Measurements from ENCODE around the gene GGTLC1. TPM values are rescaled to one million over a fixed set of nuclear protein-coding genes. Genes with fewer than 3 reads are reported as not detected.

Gene GGTLC1
- total and polyA plus RNA-seq, 2 of the 8 experiments (the other 6 are each of a cell fraction or from before 2014, with no cell fraction given) = not detected

GRCh38 chr20:23970049-23970448 is 18.5 kb downstream of the GGTLC1 start:
- POLR2A ChIA-PET (ENCODE audit: partially characterized antibody) = no interaction called here
- TF ChIP-seq KDM4A (IDR thresholded peaks at IDR 0.05; ENCODE audit: low read depth, low read length, severe bottlenecking) = no peak
- no peak for TF ChIP-seq RAD21 (IDR thresholded peaks at IDR 0.05 in 1 of 2, conservative IDR thresholded peaks at IDR 0.05 in 1 of 2; ENCODE audit: low read depth in 2 of 2, low read length in 2 of 2)
- no peak for TF ChIP-seq SIN3A (conservative IDR thresholded peaks at IDR 0.05 in 1 of 2, IDR thresholded peaks at IDR 0.05 in 1 of 2; ENCODE audit: low read depth in 1 of 2, low read length in 2 of 2)
- no peak for TF ChIP-seq SP1 (IDR thresholded peaks at IDR 0.05; ENCODE audit: low read depth, low read length)
- TF ChIP-seq RNF2 (IDR thresholded peaks at IDR 0.05; ENCODE audit: borderline replicate concordance, low read depth, low read length, missing control alignments, poor library complexity, severe bottlenecking) = no peak
- TF ChIP-seq TBP (IDR thresholded peaks at IDR 0.05; ENCODE audit: low read depth, low read length) = no peak
- no peak for TF ChIP-seq MAX (IDR thresholded peaks at IDR 0.05)
- TF ChIP-seq, protein P1, sequence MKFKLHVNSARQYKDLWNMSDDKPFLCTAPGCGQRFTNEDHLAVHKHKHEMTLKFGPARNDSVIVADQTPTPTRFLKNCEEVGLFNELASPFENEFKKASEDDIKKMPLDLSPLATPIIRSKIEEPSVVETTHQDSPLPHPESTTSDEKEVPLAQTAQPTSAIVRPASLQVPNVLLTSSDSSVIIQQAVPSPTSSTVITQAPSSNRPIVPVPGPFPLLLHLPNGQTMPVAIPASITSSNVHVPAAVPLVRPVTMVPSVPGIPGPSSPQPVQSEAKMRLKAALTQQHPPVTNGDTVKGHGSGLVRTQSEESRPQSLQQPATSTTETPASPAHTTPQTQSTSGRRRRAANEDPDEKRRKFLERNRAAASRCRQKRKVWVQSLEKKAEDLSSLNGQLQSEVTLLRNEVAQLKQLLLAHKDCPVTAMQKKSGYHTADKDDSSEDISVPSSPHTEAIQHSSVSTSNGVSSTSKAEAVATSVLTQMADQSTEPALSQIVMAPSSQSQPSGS (IDR thresholded peaks at IDR 0.05; ENCODE audit: low read length) = no peak
- TF ChIP-seq CEBPB (IDR thresholded peaks at IDR 0.05; ENCODE audit: low read depth, low read length) = no peak
- TF ChIP-seq GTF2F1 (IDR thresholded peaks at IDR 0.05; ENCODE audit: borderline replicate concordance, low read depth, low read length) = no peak
- TF ChIP-seq NANOG (IDR thresholded peaks at IDR 0.05; ENCODE audit: insufficient read depth, low read depth, low read length, poor library complexity, severe bottlenecking) = no peak

More at GRCh38 chr20:23970049-23970448, 18.5 kb downstream of the GGTLC1 start:
- no peak overlapping the region for H2AK5ac ChIP-seq (ENCODE audit: low read depth, low read length)
- no peak overlapping the region for H3K4me3 ChIP-seq (ENCODE audit: extremely low read depth in 1 of 4, insufficient read depth in 2 of 4, low read depth in 3 of 4, low read length in 4 of 4)
- no peak overlapping the region for H3K14ac ChIP-seq (ENCODE audit: insufficient read length)
- H3K27me3 ChIP-seq (replicated peaks in 1 of 4; ENCODE audit: control insufficient read depth in 3 of 4, extremely low read depth in 1 of 4, insufficient read depth in 3 of 4, low read length in 3 of 4) = no peaks in the 10 kb centered on the region; a peak in 1 of 7 replicates
- DNase-seq (ENCODE audit: low read depth in 1 of 2, low spot score in 2 of 2) (peak in 1 of 2 experiments; percentile 22), FAIRE-seq (no peak)
- H3K18ac ChIP-seq (ENCODE audit: extremely low read depth, low read length) = no peak overlapping the region
- no peak overlapping the region for H3K9ac ChIP-seq (replicated peaks in 1 of 4; ENCODE audit: extremely low read depth in 1 of 4, low read depth in 3 of 4, low read length in 3 of 4)
- no peak overlapping the region for H3K4ac ChIP-seq (replicated peaks; ENCODE audit: insufficient read length, low read depth, low read length)
- H4K20me1 ChIP-seq (replicated peaks in 1 of 2; ENCODE audit: control insufficient read depth in 1 of 2, insufficient read depth in 2 of 2, low read length in 2 of 2) = no peaks in the 10 kb centered on the region
- no peaks in the 10 kb centered on the region for H3K79me2 ChIP-seq (ENCODE audit: control insufficient read depth in 1 of 2, insufficient read depth in 2 of 2, low read length in 2 of 2)
- H3K23me2 ChIP-seq (ENCODE audit: low read depth, low read length) = no peaks in the 10 kb centered on the region; the same call in 1 of the 2 replicates
- H3K9me3 ChIP-seq (ENCODE audit: insufficient read depth in 2 of 2, low read depth in 1 of 2, low read length in 1 of 2) = peaks cover 7 to 9% of the 10 kb centered on the region in 2 experiments; a peak in 2 of 4 replicates
- H2BK12ac ChIP-seq (ENCODE audit: low read depth, low read length) = no peak overlapping the region
- no peak overlapping the region for H3K27ac ChIP-seq (ENCODE audit: low read depth, low read length)
- H3K4me2 ChIP-seq (ENCODE audit: insufficient read depth in 1 of 2, low read depth in 2 of 2, low read length in 2 of 2) = no peak overlapping the region
- no peak overlapping the region for H4K5ac ChIP-seq (ENCODE audit: insufficient read length, low read depth, low read length)
- no peak overlapping the region for H2BK120ac ChIP-seq (replicated peaks; ENCODE audit: low read depth, low read length)
- no peak overlapping the region for H3K56ac ChIP-seq (replicated peaks; ENCODE audit: insufficient read length, low read depth, low read length)
- H2BK20ac ChIP-seq (ENCODE audit: low read length) = no peak overlapping the region
- H3K4me1 ChIP-seq (replicated peaks in 1 of 4; ENCODE audit: control insufficient read depth in 3 of 4, insufficient read depth in 4 of 4, low read length in 3 of 4) = peaks cover 0 to 2% (median 1%) of the 10 kb centered on the region in 4 experiments; a peak in 2 of 7 replicates
- 93% methylated on average over 1 of the region's 1 CpG; no CpG with 5 or more reads in 1 of the 2 experiments for WGBS, 2 experiments (ENCODE audit: extremely low coverage in 1 of 2, insufficient coverage in 1 of 2, insufficient read length in 1 of 2, insufficient replicate concordance in 2 of 2, low coverage in 1 of 2, low lambda C conversion rate in 2 of 2, missing lambda C conversion rate in 1 of 2)
- H3K36me3 ChIP-seq (ENCODE audit: control insufficient read depth in 2 of 4, insufficient read depth in 4 of 4, low read length in 3 of 4) = no peaks in the 10 kb centered on the region
- no peak overlapping the region for H2BK5ac ChIP-seq (ENCODE audit: low read depth, low read length)
- CTCF ChIA-PET (ENCODE audit: partially characterized antibody) = interaction anchor here (1.5 to 2.2 kb wide), 4 partner anchors 10 to 81 kb away, joined by 3 to 7 read pairs (median 6); no protein-coding TSS in a partner anchor
- no peaks in the 10 kb centered on the region for H3K79me1 ChIP-seq (ENCODE audit: low read depth, low read length)
- no peak overlapping the region for H2AFZ ChIP-seq (ENCODE audit: low read length)
- H4K8ac ChIP-seq (ENCODE audit: extremely low read depth, insufficient read depth, low read length) = 0 out of 2 replicates have a peak overlapping the region, but pooled peaks have one; percentile 62
- no peak overlapping the region for H2BK15ac ChIP-seq (ENCODE audit: low read length)
- no peak overlapping the region for H3K23ac ChIP-seq (ENCODE audit: insufficient read length)
- H4K91ac ChIP-seq (replicated peaks; ENCODE audit: insufficient read length, low read length) = no peak overlapping the region

All from H1 (cell line).